Renal pelvis (tissue), 4 donors: Measurements from ENCODE around the gene ATRIP. TPM values are rescaled to one million over a fixed set of nuclear protein-coding genes. Genes with fewer than 3 reads are reported as not detected.

Experiments
- DNase-seq: peaks from one replicate; pipeline ENCODE4 v3.0.0-alpha.2; 2013
- polyA plus RNA-seq, 3 donors: library from polyadenylated mRNA; unstranded; fragments of 120-200 nt; gene quantifications; one replicate each; pipeline ENCODE4 v1.2.1, GENCODE V29; 2013; ENCODE audit not compliant: insufficient read length in 3 of 3

ATRIP gene
- polyA plus RNA-seq, 3 donors: 12.3 to 14.3 (median 13.2) TPM

- DNase-seq: no peak
Measured at GRCh38 chr3:48501196-48501595, 54.7 kb downstream of the ATRIP start.

DNA sequence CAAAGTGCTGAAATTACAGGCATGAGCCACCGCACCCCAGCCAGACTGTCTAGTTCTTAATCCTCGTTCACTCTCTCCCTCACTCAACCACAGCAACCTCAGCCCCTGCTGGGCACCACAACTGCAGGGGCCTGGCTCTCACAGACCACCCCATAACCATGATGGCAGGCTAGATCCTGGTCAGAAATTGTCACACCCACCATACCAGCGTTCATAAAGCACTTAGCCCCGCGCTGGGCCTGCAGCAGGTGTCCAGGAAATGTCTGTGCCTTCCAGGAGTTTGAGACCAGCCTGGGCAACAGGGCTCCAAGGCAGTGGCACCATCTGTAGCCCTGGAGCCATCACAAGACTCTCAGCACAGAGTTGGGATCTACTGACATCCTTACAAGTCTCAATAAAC is 55.6 kb downstream of the ATRIP start:
- DNase-seq: no peak

DNA sequence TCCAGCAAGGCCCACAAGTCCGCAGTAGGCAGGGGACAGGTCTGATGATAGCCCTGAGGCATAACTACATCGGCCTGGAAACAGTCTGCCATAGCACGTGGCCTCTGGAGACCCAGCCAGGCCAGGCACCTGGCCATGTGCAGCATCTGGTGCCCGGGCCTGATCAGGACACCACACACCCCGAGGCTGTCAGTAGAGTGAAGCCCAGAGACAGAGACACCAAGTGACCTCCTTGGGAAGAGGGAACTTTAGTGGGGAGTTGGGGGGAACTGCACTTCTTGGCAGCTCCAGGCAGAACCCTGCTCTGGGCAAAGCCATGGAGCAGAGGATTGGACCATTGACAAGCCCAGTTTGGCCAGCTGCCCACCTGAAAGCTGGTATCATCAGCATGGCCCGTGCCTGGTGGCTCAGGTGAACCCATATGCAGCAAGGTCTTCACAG is 56.2 kb downstream of the ATRIP start:
- no peak for DNase-seq

- peak; percentile 16 for DNase-seq
Measured at GRCh38 chr3:48503401-48504050, 57.0 kb downstream of the ATRIP start.

GRCh38 chr3:48504051-48504946 is 57.8 kb downstream of the ATRIP start, which contains the start of gene SHISA5:
TSS of gene SHISA5 (minus strand) at chr3:48504174. CDS start at chr3:48504094, 80 bp downstream.
- DNase-seq: peak; percentile 65

GRCh38 chr3:48505146-48505545 is 58.6 kb downstream of the ATRIP start:
- no peak for DNase-seq

GRCh38 chr3:48505968-48506504 is 59.5 kb downstream of the ATRIP start:
- DNase-seq: no peak

- peak; percentile 45 for DNase-seq
Measured at GRCh38 chr3:48507256-48508061, 60.9 kb downstream of the ATRIP start.

GRCh38 chr3:48511551-48511950 is 65.0 kb downstream of the ATRIP start:
- no peak for DNase-seq

DNA sequence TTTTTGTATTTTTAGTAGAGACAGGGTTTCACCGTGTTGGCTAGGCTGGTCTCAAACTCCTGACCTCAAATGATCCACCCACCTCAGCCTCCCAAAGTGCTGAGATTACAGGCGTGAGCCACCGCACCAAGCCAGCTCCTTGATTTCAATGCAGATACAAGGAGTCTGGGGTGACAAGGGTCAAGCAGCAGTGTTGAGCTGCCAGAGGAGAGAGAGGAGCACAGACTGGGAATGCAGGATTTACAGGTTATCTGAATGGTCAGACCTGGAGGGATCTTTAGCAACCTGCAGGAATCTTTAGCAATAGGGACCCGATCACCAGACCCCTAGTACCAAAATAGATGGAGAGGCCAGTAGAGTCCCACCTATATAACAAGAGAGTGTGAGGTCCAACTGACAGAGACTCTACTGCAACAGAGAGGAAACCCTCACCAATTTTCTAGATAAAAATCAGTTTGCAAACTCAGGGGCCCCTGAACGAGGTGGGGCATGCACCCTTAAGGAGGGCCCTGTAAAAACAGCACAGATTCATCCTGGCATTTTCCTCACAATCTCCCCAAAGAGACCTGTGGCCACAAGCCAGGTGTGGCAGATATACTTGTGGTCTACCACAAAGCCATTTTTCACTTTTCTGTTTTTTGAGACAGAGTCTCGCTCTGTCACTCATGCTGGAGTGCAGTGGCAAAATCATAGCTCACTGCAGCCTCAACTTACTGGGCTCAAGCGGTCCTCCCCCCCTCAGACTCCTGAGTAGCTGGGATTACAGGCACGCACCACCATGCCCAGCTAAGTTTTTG is 68.1 kb downstream of the ATRIP start:
- no peak for DNase-seq

Other genes with a start within 250 kb of the ATRIP start
- gene CAMP, start 223.2 kb upstream of the ATRIP start, polyA plus RNA-seq: 1 to 10 TPM in 2 of 3 donors, under 1 TPM in 1; 0.62 to 1.6 (median 1.5) TPM
- 10 to 100 TPM; 16.7 to 23.9 (median 21.3) TPM for gene ZNF589, start 205.6 kb upstream of the ATRIP start, polyA plus RNA-seq
- gene NME6, start 145.4 kb upstream of the ATRIP start, polyA plus RNA-seq: 10 to 100 TPM; 25.0 to 35.1 (median 34.5) TPM
- gene SPINK8, start 113.1 kb upstream of the ATRIP start, polyA plus RNA-seq: under 1 TPM in 2 of 3 donors, not detected in 1; 0.33 to 0.95 TPM
- 1 to 10 TPM in 2 of 3 donors, under 1 TPM in 1; 0.34 to 1.2 (median 1.1) TPM for gene FBXW12, start 74.5 kb upstream of the ATRIP start, polyA plus RNA-seq
- 100 to 1,000 TPM; 181 to 239 (median 234) TPM for gene PLXNB1, start 16.7 kb upstream of the ATRIP start, polyA plus RNA-seq
- 10 to 100 TPM; 28.7 to 32.9 (median 29.2) TPM for gene CCDC51, start 6.6 kb upstream of the ATRIP start, polyA plus RNA-seq
- 100 to 1,000 TPM; 250 to 316 (median 307) TPM for gene TMA7, start 6.5 kb upstream of the ATRIP start, polyA plus RNA-seq
- 100 to 1,000 TPM; 101 to 126 (median 109) TPM for gene SHISA5, start 57.4 kb downstream of the ATRIP start, polyA plus RNA-seq
- gene PFKFB4, start 110.1 kb downstream of the ATRIP start, polyA plus RNA-seq: 1 to 10 TPM; 5.3 to 6.2 (median 6.0) TPM
- under 1 TPM; 0.26 to 0.51 (median 0.40) TPM for gene UCN2, start 117.0 kb downstream of the ATRIP start, polyA plus RNA-seq
- gene COL7A1, start 148.6 kb downstream of the ATRIP start, polyA plus RNA-seq: 10 to 100 TPM; 24.4 to 31.6 (median 24.8) TPM
- 100 to 1,000 TPM; 310 to 328 (median 322) TPM for gene UQCRC1, start 162.9 kb downstream of the ATRIP start, polyA plus RNA-seq
- not detected for gene TMEM89, start 175.0 kb downstream of the ATRIP start, polyA plus RNA-seq
- 10 to 100 TPM; 27.4 to 34.6 (median 33.1) TPM for gene SLC26A6, start 188.7 kb downstream of the ATRIP start, polyA plus RNA-seq
- 1 to 10 TPM; 1.2 to 1.6 (median 1.3) TPM for gene CELSR3, start 216.1 kb downstream of the ATRIP start, polyA plus RNA-seq
- 10 to 100 TPM; 21.0 to 22.8 (median 22.7) TPM for gene NCKIPSD, start 239.2 kb downstream of the ATRIP start, polyA plus RNA-seq